Uterus (tissue), 4 donors: Measurements from ENCODE around the gene KLK7. TPM values are rescaled to one million over a fixed set of nuclear protein-coding genes. Genes with fewer than 3 reads are reported as not detected.

ENCODE experiments used
- DNase-seq, 2 donors: peaks; one replicate each; pipeline ENCODE4 v3.0.0-alpha.2; 2019 to 2020
- H3K27ac ChIP-seq, 2 donors: fragments of 200-600 bp; sonication (generic); 1 replicate in 1 of 2; 2 replicates in 1 of 2; pipeline ENCODE4 v1.5.1; 2016 to 2018
- H3K27me3 ChIP-seq, 2 donors: fragments of 200-600 bp; sonication (generic); one replicate each; pipeline ENCODE4 v1.5.1; 2018 to 2019; ENCODE audit warnings: control low read depth in 1 of 2
- H3K36me3 ChIP-seq, 2 donors: fragments of 200-600 bp; sonication (generic); one replicate each; pipeline ENCODE4 v1.5.1; 2019; ENCODE audit warnings: control low read depth in 1 of 2
- H3K4me1 ChIP-seq, 2 donors: fragments of 200-600 bp; sonication (generic); one replicate each; pipeline ENCODE4 v1.5.1; 2018 to 2019; ENCODE audit warnings: control low read depth in 1 of 2
- H3K4me3 ChIP-seq, 2 donors: fragments of 200-600 bp; sonication (generic); 1 replicate in 1 of 2; 2 replicates in 1 of 2; pipeline ENCODE4 v1.5.1; 2018 to 2019; ENCODE audit warnings: mild to moderate bottlenecking in 1 of 2
- H3K9me3 ChIP-seq, 2 donors: fragments of 200-600 bp; sonication (generic); one replicate each; pipeline ENCODE4 v1.5.1; 2019; ENCODE audit warnings: control low read depth in 1 of 2
- POLR2A ChIP-seq, 2 donors: fragments of 450-650 bp; IDR thresholded peaks; one replicate each; pipeline ENCODE4 v1.6.1; 2016; ENCODE audit warnings: antibody characterized with exemption in 2 of 2, mild to moderate bottlenecking in 1 of 2, moderate library complexity in 1 of 2
- intact Hi-C: fragments of 100-400 bp; cut with DNase I; formaldehyde crosslinking; loops from one replicate; pipeline ENCODE4 v1.15.1; 2023; ENCODE audit warnings: low total_unique reads
- total RNA-seq, 4 donors: library from RNA; depleted of rRNA in 3 of 4; stranded (reverse); fragments of >200 nt in 3 of 4; gene quantifications; one replicate each; pipeline versions ENCODE4 v1.1.0 to v1.2.4, GENCODE V29; 2014 to 2023
- TF ChIP-seq, protein P1 (sequence below), 4 experiments: fragments of 200-600 bp in 2 of 4; fragments of 450-650 bp in 2 of 4; sonication (generic) in 2 of 4; IDR thresholded peaks; one replicate each; pipeline ENCODE4 v1.5.1; 2016 to 2019; ENCODE audit warnings: antibody characterized with exemption in 4 of 4, mild to moderate bottlenecking in 2 of 4, moderate library complexity in 1 of 4
- donor health status: DM: yes; HTN: yes; CAD: no.

The KLK7 gene
- total RNA-seq, 4 donors from 2014 or later, result 0.14 to 1.1 TPM; not detected in 2

DNA sequence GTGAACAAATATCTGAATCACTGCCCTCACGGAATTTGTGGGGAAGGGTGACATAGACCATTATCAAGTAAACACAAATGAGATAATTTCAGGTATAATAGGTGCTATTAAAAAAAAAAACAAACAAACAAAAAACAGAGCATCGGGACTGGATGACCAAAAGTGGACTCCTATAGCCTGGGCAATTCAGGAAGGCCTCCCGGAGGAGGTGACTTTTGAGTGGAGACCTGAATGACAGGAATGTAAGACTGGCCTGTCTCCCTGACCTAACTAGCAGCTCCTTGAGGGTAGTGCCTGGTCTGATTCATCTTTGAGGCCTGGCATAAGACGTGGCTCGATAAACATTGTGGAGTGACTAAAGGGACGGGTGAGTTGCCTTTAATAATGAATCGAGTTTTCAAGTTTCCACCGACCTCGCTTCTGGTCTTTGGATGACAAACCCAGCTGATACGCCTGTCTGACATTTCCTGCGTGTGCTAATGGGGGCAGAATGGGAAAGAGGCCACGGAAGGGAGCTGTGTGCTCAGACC, 29.0 kb upstream of the KLK7 start:
- no peak overlapping the region for H3K4me3 ChIP-seq
- peaks cover 0 to 7% of the 10 kb centered on the region in 2 donors for H3K4me1 ChIP-seq
- TF ChIP-seq, protein P1, sequence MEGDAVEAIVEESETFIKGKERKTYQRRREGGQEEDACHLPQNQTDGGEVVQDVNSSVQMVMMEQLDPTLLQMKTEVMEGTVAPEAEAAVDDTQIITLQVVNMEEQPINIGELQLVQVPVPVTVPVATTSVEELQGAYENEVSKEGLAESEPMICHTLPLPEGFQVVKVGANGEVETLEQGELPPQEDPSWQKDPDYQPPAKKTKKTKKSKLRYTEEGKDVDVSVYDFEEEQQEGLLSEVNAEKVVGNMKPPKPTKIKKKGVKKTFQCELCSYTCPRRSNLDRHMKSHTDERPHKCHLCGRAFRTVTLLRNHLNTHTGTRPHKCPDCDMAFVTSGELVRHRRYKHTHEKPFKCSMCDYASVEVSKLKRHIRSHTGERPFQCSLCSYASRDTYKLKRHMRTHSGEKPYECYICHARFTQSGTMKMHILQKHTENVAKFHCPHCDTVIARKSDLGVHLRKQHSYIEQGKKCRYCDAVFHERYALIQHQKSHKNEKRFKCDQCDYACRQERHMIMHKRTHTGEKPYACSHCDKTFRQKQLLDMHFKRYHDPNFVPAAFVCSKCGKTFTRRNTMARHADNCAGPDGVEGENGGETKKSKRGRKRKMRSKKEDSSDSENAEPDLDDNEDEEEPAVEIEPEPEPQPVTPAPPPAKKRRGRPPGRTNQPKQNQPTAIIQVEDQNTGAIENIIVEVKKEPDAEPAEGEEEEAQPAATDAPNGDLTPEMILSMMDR (IDR thresholded peaks at IDR 0.05), result no peak
- TF ChIP-seq POLR2A (IDR thresholded peaks at IDR 0.05), result no peak
- no peaks in the 10 kb centered on the region for H3K36me3 ChIP-seq
- no peaks in the 10 kb centered on the region for H3K9me3 ChIP-seq
- no peak for DNase-seq
- intact Hi-C loops, result no loop called here
- no peak overlapping the region for H3K27ac ChIP-seq
- peaks cover 0 to 22% of the 10 kb centered on the region in 2 donors for H3K27me3 ChIP-seq

DNA sequence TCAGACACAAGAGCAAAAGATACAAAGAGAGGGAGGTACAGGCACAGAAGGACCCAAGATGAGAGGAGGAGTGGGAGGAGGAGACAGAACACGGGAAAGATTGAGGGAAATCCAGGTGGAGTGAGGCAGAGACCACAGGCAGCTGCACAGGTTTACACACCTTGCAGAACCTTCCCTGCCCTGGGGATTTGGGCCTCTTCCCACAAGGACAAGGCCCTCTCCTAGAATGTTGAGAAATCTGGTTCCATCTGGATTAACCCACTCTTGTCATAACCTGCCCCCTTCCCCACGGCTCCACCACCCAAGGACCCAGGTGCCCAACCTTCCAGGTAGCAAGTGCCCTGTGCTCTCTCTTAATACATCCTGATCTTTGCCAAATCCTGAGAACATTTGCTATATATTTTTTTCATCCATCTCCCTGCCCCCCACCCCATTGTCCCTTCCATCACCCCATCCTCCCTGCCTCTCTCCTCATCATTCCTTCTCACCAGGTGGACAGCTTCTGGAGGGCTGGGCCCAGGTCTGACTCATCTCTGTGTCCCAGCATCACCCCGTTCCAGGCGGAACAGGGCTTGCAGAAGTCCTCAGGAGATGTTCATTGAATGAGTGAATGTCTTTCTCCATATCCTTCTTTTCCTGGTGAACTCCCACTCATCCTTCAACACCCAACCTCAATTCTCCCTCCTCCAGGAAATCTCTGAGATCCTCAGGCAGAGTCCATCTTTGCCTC, 26.5 kb upstream of the KLK7 start:
- Histone ChIP-seq H3K36me3 (no peaks in the 10 kb centered on the region), H3K4me3 (no peak overlapping the region), H3K27ac (no peak overlapping the region), H3K4me1 (no peaks in the 10 kb centered on the region), H3K9me3 (no peaks in the 10 kb centered on the region), H3K27me3 (peaks cover 0 to 6% of the 10 kb centered on the region in 2 donors)
- intact Hi-C loops, result no loop called here
- TF ChIP-seq, protein P1 (IDR thresholded peaks at IDR 0.05), result no peak
- no peak for TF ChIP-seq POLR2A (IDR thresholded peaks at IDR 0.05)
- DNase-seq, result no peak

DNA sequence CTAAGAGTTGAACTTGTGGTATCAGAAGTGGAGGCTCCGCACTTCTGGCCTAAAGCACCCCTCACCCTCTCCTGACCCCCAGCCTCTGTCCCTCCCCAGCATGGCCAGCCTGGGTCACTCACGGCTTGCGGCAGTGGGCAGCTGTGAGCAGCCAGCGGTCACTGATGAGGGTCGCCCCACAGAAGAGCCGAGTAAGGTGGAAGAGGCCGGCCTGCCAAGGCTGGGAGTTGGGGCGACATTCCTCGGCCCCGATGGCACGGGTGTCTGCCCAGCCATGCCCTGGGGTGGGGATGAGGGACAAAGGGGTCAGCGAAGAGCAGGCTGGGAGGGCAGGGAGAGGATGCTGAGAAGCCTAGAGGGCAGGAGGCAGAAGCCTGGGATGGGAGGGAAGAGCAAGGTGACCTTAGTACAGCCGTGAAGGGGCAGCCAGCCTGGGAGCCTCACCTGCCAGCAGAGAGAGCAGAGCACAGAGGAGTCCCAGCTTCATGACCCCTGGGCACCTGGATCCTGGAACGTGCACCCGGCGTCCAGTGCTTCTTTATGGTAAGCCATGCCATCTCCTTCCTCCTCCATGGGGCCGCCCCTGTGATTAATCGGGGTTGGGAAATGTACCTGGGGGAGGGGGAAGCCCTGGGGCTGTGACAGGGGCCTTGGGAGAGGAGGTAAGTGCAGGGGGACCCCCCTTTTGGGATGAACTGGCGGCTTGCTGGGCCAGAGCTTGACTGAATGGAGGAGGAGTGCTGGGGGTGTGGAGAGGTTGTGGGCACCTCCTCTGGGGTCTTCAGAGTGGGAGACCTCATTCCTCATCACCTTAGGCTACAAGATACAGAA, 25.6 kb upstream of the KLK7 start:
- intact Hi-C loops, result no loop called here
- TF ChIP-seq, protein P1 (IDR thresholded peaks at IDR 0.05), result no peak
- no peak for TF ChIP-seq POLR2A (IDR thresholded peaks at IDR 0.05)
- H3K4me3 ChIP-seq, result no peak overlapping the region
- H3K36me3 ChIP-seq, result no peaks in the 10 kb centered on the region
- no peak for DNase-seq
- H3K9me3 ChIP-seq, result no peaks in the 10 kb centered on the region
- no peak overlapping the region for H3K27ac ChIP-seq
- peaks cover 0 to 2% of the 10 kb centered on the region in 2 donors for H3K27me3 ChIP-seq
- no peaks in the 10 kb centered on the region for H3K4me1 ChIP-seq

DNA sequence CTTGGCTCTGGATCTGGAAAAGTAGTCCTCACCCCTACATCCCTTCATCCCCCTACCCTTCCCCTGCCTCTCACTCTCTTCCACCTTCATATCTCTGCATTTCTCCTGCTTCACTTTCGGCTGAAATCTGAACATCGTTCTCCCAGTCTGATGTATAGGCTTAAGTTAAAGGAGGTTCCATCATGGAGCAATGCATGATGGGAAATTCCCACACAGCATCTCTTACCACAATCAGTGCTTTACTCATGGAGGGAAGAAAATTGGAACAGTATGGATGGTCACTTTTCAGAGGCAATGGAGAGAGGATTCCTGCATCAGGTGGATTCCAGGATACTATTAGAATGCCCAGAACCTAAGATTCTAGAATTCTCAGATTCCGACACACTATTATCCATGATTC, 23.8 kb upstream of the KLK7 start:
- no peaks in the 10 kb centered on the region for H3K36me3 ChIP-seq
- intact Hi-C loops, result no loop called here
- no peaks in the 10 kb centered on the region for H3K4me1 ChIP-seq
- no peak overlapping the region for H3K27ac ChIP-seq
- H3K4me3 ChIP-seq, result no peak overlapping the region
- TF ChIP-seq, protein P1 (IDR thresholded peaks at IDR 0.05), result no peak
- TF ChIP-seq POLR2A (IDR thresholded peaks at IDR 0.05), result no peak
- DNase-seq, result no peak
- no peaks in the 10 kb centered on the region for H3K9me3 ChIP-seq
- peaks cover 0 to 5% of the 10 kb centered on the region in 2 donors for H3K27me3 ChIP-seq

DNA sequence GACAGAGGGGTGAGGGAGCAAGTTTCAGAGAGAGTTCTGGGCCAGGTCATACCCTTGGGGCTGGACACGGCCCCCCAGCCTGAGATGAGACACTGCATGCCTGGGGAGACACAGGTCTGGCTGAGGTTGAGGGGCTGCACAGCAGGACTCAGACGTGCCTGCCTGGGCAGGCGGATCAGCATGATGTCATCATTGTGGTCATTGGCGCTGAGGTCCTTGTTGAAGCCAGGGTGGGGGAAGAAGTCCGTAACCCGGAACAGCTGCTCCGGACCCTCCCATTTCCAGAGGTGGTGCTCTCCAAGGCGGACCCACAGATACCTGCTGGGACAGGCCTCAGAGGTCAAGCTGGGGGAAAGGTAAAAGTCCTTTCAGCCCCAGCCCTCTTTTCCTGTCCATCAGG, 22.7 kb upstream of the KLK7 start:
- Histone ChIP-seq H3K27ac (no peak overlapping the region), H3K4me1 (no peaks in the 10 kb centered on the region), H3K36me3 (no peaks in the 10 kb centered on the region), H3K4me3 (no peak overlapping the region), H3K27me3 (peaks cover 0 to 7% of the 10 kb centered on the region in 2 donors), H3K9me3 (no peaks in the 10 kb centered on the region)
- DNase-seq, result no peak
- intact Hi-C loops, result no loop called here
- TF ChIP-seq, protein P1 (IDR thresholded peaks at IDR 0.05), result no peak
- TF ChIP-seq POLR2A (IDR thresholded peaks at IDR 0.05), result no peak
